HCT116 (cell line): ENCODE data around the gene MKI67. TPM values are rescaled to one million over a fixed set of nuclear protein-coding genes. Genes with fewer than 3 reads are reported as not detected.

Source experiments
- ATAC-seq: fragments of 200-7000 bp; cut with Tn5 transposase; 2 replicates; pipeline ENCODE4 v1.9.1; 2020; ENCODE audit warnings: mild to moderate bottlenecking, moderate library complexity
- BruUV-seq: library from RNA; stranded (reverse); fragments of 400-500 nt; replicated peaks from 2 replicates; lab custom pipeline; 2021; lab: Mats Ljungman, UMichigan
- CTCF ChIA-PET: fragments of 300-600 bp; sonication (Branson Sonifier 250); formaldehyde crosslinking; loops from one replicate; lab custom pipeline; 2021; ENCODE audit warnings: antibody characterized with exemption; lab: Charles Lee
- POLR2A ChIA-PET: fragments of 300-600, 350-600 bp; sonication (Branson Sonifier 250); formaldehyde crosslinking; loops from one replicate; lab custom pipeline; 2021; ENCODE audit warnings: antibody characterized with exemption; lab: Charles Lee
- RAD21 ChIA-PET, 2 experiments: fragments of 300-600 bp; sonication (Branson Sonifier 250); formaldehyde crosslinking; loops; one replicate each; lab custom pipeline; 2023; ENCODE audit warnings: low total read pairs in 2 of 2; ENCODE audit not compliant: uncharacterized antibody in 2 of 2, unreplicated experiment in 2 of 2, low non-redundant PET in 1 of 2; lab: Charles Lee
- DNase-seq: peaks from one replicate; pipeline ENCODE4 v3.0.0-alpha.2; 2010; ENCODE audit warnings: low read depth, low spot score
- H2AFZ ChIP-seq: fragments of 200-600 bp; shearing (Covaris generic), sonication (generic); 2 replicates; pipeline ENCODE4 v1.6.1; 2017; ENCODE audit warnings: low read depth, mixed run types, mixed read lengths, antibody characterized with exemption, low read length; ENCODE audit not compliant: poor library complexity, severe bottlenecking
- H3K27ac ChIP-seq: 2 replicates; pipeline ENCODE4 v1.5.1; 2012; ENCODE audit warnings: low read depth, low read length
- H3K27me3 ChIP-seq: fragments of 200-600 bp; sonication (generic); 2 replicates; pipeline ENCODE4 v1.6.1; 2016; ENCODE audit warnings: mixed run types, low read length, mixed read lengths; ENCODE audit not compliant: insufficient read depth
- H3K36me3 ChIP-seq, 2 experiments: fragments of 200-500 bp in 1 of 2; fragments of 200-600 bp in 1 of 2; sonication (Bioruptor generic) in 1 of 2; sonication (generic) in 1 of 2; 2 replicates each; pipeline versions ENCODE4 v1.5.1 to v1.6.1; 2014 to 2016; ENCODE audit warnings: low read length in 2 of 2, inconsistent platforms in 1 of 2, mixed read lengths in 1 of 2, mixed run types in 1 of 2; ENCODE audit not compliant: insufficient read depth in 2 of 2, control insufficient read depth in 1 of 2
- H3K4me1 ChIP-seq, 2 experiments: fragments of 200-600 bp in 1 of 2; sonication (generic) in 1 of 2; 2 replicates each; pipeline versions ENCODE4 v1.5.1 to v1.6.1; 2012 to 2017; ENCODE audit warnings: low read length in 2 of 2, inconsistent platforms in 1 of 2, mild to moderate bottlenecking in 1 of 2, mixed read lengths in 1 of 2, mixed run types in 1 of 2, moderate library complexity in 1 of 2; ENCODE audit not compliant: insufficient read depth in 2 of 2, control insufficient read depth in 1 of 2
- H3K4me2 ChIP-seq: fragments of 200-600 bp; sonication (generic); 2 replicates; pipeline ENCODE4 v1.6.1; 2017; ENCODE audit warnings: mixed run types, low read length, mixed read lengths
- H3K4me3 ChIP-seq, 2 experiments: fragments of 200-600 bp in 1 of 2; sonication (generic) in 1 of 2; replicated peaks in 1 of 2; 2 replicates each; pipeline ENCODE4 v1.5.1; 2011 to 2016; ENCODE audit warnings: low read length in 2 of 2, control low read depth in 1 of 2, low read depth in 1 of 2, mild to moderate bottlenecking in 1 of 2, mixed read lengths in 1 of 2, mixed run types in 1 of 2
- H3K79me2 ChIP-seq: fragments of 200-600 bp; sonication (generic); 2 replicates; pipeline ENCODE4 v1.6.1; 2017; ENCODE audit warnings: mild to moderate bottlenecking, mixed run types, low read length, moderate library complexity, mixed read lengths; ENCODE audit not compliant: insufficient read depth
- H3K9ac ChIP-seq: fragments of 200-600 bp; sonication (generic); 2 replicates; pipeline ENCODE4 v1.6.1; 2016; ENCODE audit warnings: low read length, mixed read lengths
- H3K9me2 ChIP-seq: fragments of 200-600 bp; sonication (generic), shearing (Covaris generic); 2 replicates; pipeline ENCODE4 v1.6.1; 2017; ENCODE audit warnings: mixed run types, mild to moderate bottlenecking, moderate library complexity; ENCODE audit not compliant: insufficient read depth
- H3K9me3 ChIP-seq, 2 experiments: fragments of 200-500 bp in 1 of 2; fragments of 200-600 bp in 1 of 2; sonication (Bioruptor generic) in 1 of 2; sonication (generic) in 1 of 2; 2 replicates each; pipeline ENCODE4 v1.6.1; 2014 to 2017; ENCODE audit warnings: low read length in 2 of 2, mixed read lengths in 2 of 2, inconsistent platforms in 1 of 2, low read depth in 1 of 2, mild to moderate bottlenecking in 1 of 2, mixed run types in 1 of 2, moderate library complexity in 1 of 2; ENCODE audit not compliant: control insufficient read depth in 1 of 2, insufficient read depth in 1 of 2
- H4K20me1 ChIP-seq: fragments of 200-600 bp; sonication (generic), shearing (Covaris generic); 2 replicates; pipeline ENCODE4 v1.6.1; 2017; ENCODE audit warnings: mixed run types, mild to moderate bottlenecking, moderate library complexity; ENCODE audit not compliant: insufficient read depth
- ATF3 ChIP-seq: IDR thresholded peaks from 2 replicates; pipeline ENCODE4 v1.6.1; 2012
- CBX3 ChIP-seq: IDR thresholded peaks from 2 replicates; pipeline ENCODE4 v1.6.1; 2012; ENCODE audit warnings: low read depth
- CEBPB ChIP-seq: IDR thresholded peaks from 2 replicates; pipeline ENCODE4 v1.6.1; 2012; ENCODE audit warnings: low read depth
- EGR1 ChIP-seq: IDR thresholded peaks from 2 replicates; pipeline ENCODE4 v1.6.1; 2012; ENCODE audit warnings: low read depth
- ELF1 ChIP-seq: IDR thresholded peaks from 2 replicates; pipeline ENCODE4 v1.6.1; 2012; ENCODE audit warnings: low read depth, borderline replicate concordance
- EZH2phosphoT487 ChIP-seq: fragments of 200-600 bp; IDR thresholded peaks from 2 replicates; pipeline ENCODE4 v1.6.1; 2018; ENCODE audit warnings: antibody characterized with exemption, borderline replicate concordance
- POLR2A ChIP-seq: IDR thresholded peaks from 2 replicates; pipeline ENCODE4 v1.7.0; 2011; ENCODE audit warnings: borderline replicate concordance; ENCODE audit not compliant: insufficient read depth, insufficient read length; ENCODE audit errors: extremely low read depth
- POLR2AphosphoS5 ChIP-seq: IDR thresholded peaks from 2 replicates; pipeline ENCODE4 v1.6.1; 2011; ENCODE audit warnings: mild to moderate bottlenecking, low read depth, low read length, moderate library complexity
- RAD21 ChIP-seq: IDR thresholded peaks from 2 replicates; pipeline ENCODE4 v1.6.1; 2012; ENCODE audit warnings: low read depth, mild to moderate bottlenecking
- REST ChIP-seq: IDR thresholded peaks from 2 replicates; pipeline ENCODE4 v1.6.1; 2012; ENCODE audit warnings: low read depth
- SRF ChIP-seq: IDR thresholded peaks from 2 replicates; pipeline ENCODE4 v1.6.1; 2012; ENCODE audit warnings: low read depth
- YY1 ChIP-seq: IDR thresholded peaks from 2 replicates; pipeline ENCODE4 v1.6.1; 2011; ENCODE audit warnings: low read length, low read depth, moderate library complexity, mild to moderate bottlenecking; ENCODE audit not compliant: insufficient replicate concordance; ENCODE audit errors: extremely low read depth
- intact Hi-C: fragments of 100-400 bp; cut with micrococcal nuclease; formaldehyde crosslinking; loops from 2 replicates; pipeline ENCODE4 v1.10.0; 2022
- total RNA-seq: library from RNA; stranded (reverse); gene quantifications from one replicate; pipeline ENCODE4 v1.2.1, GENCODE V29; 2021; ENCODE audit not compliant: unreplicated experiment
- TF ChIP-seq, protein P1 (sequence below), 3 experiments: fragments of 200-600 bp in 1 of 3; sonication (generic) in 1 of 3; IDR thresholded peaks in 2 of 3; conservative IDR thresholded peaks in 1 of 3; 2 replicates each; pipeline ENCODE4 v1.5.1; 2012 to 2017; ENCODE audit warnings: low read depth in 2 of 3, low read length in 2 of 3, antibody characterized with exemption in 1 of 3, borderline replicate concordance in 1 of 3, control low read depth in 1 of 3, mild to moderate bottlenecking in 1 of 3, mixed read lengths in 1 of 3, mixed run types in 1 of 3, moderate library complexity in 1 of 3; ENCODE audit not compliant: insufficient read depth in 1 of 3

The MKI67 gene
- total RNA-seq, 1 experiment from 2014 or later, result 202 TPM

- H3K4me1 ChIP-seq, result peaks cover 0 to 10% of the 10 kb centered on the region in 2 experiments; a peak in 2 of 4 replicates
- peaks cover under 1% of the 10 kb centered on the region; the same call in 1 of the 2 replicates for H3K27me3 ChIP-seq
- CTCF ChIA-PET, result interaction anchor here (0.8 to 3.1 kb wide), 6 partner anchors 8 to 75 kb away, joined by 3 to 14 read pairs (median 4); no protein-coding TSS in a partner anchor
- DNase-seq, result no peak
- H3K9me3 ChIP-seq, result no peaks in the 10 kb centered on the region
- RAD21 ChIA-PET, result no interaction called here
- POLR2A ChIA-PET, result interaction anchor here (0.7 kb wide), 1 partner anchor 44 kb away, joined by 4 read pairs; no protein-coding TSS in a partner anchor
- no TSS peak for BruUV-seq
- no peak for TF ChIP-seq SRF
- TF ChIP-seq REST, result no peak
- TF ChIP-seq EZH2phosphoT487, result no peak
- no peak for TF ChIP-seq ATF3
- TF ChIP-seq YY1, result no peak
- no peak for TF ChIP-seq EGR1
- no peak for TF ChIP-seq ELF1
- no peak for TF ChIP-seq RAD21
- no peak for TF ChIP-seq CBX3
- TF ChIP-seq POLR2AphosphoS5, result no peak
- no peak for TF ChIP-seq POLR2A
- TF ChIP-seq, protein P1, sequence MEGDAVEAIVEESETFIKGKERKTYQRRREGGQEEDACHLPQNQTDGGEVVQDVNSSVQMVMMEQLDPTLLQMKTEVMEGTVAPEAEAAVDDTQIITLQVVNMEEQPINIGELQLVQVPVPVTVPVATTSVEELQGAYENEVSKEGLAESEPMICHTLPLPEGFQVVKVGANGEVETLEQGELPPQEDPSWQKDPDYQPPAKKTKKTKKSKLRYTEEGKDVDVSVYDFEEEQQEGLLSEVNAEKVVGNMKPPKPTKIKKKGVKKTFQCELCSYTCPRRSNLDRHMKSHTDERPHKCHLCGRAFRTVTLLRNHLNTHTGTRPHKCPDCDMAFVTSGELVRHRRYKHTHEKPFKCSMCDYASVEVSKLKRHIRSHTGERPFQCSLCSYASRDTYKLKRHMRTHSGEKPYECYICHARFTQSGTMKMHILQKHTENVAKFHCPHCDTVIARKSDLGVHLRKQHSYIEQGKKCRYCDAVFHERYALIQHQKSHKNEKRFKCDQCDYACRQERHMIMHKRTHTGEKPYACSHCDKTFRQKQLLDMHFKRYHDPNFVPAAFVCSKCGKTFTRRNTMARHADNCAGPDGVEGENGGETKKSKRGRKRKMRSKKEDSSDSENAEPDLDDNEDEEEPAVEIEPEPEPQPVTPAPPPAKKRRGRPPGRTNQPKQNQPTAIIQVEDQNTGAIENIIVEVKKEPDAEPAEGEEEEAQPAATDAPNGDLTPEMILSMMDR (IDR thresholded peaks at IDR 0.05 in 2 of 3, conservative IDR thresholded peaks at IDR 0.05 in 1 of 3; ENCODE audit: borderline replicate concordance in 1 of 3, insufficient read depth in 1 of 3, low read depth in 2 of 3, low read length in 2 of 3), result no peak
- no peak for TF ChIP-seq CEBPB
- ATAC-seq, result no peak
- no peak overlapping the region for H3K9ac ChIP-seq
- H3K27ac ChIP-seq, result no peak overlapping the region
- intact Hi-C loops, result loop anchor here (1.0 to 5.0 kb wide), 3 partner anchors 72 to 433 kb away; no protein-coding TSS in a partner anchor
- peak overlapping the region; percentile 90 for H2AFZ ChIP-seq
- H3K4me3 ChIP-seq, result no peak overlapping the region
- no peaks in the 10 kb centered on the region for H4K20me1 ChIP-seq
- no peaks in the 10 kb centered on the region for H3K36me3 ChIP-seq
- peak overlapping the region; percentile 40; the same call in 1 of the 2 replicates for H3K4me2 ChIP-seq
- no peaks in the 10 kb centered on the region for H3K79me2 ChIP-seq
- H3K9me2 ChIP-seq, result no peaks in the 10 kb centered on the region
Observed at GRCh38 chr10:128150561-128150960, 24.3 kb upstream of the MKI67 start.
